ENCODE measurements around the gene MXD1.

DNA sequence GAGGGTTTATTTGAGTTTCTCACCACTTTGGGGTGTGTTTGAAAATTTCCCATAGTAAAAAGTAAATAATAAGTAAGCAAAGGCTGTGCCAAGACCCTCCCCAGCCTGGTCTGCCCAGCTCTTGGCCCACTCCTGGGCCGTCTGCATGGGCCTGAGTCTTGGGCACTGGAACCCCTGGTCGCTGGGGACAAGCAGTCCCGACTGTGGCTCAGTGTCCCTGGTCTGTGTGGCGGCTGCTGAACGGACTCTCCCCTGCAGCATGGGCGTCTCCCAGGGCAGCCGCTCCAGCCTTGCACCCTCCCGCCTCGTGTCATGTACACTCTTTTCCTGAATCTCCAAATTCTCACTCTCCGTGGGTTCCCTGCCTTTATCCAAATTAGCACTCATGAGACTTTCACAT, 53.7 kb downstream of the MXD1 start:
- TF ChIP-seq EZH2 (IDR thresholded peaks at IDR 0.05; ENCODE audit: borderline replicate concordance, low read depth, low read length, severe bottlenecking) (no peak), POLR2A (IDR thresholded peaks at IDR 0.05; ENCODE audit: low read depth, low read length) (no peak), JUN (IDR thresholded peaks at IDR 0.05; ENCODE audit: borderline replicate concordance, insufficient read depth, insufficient read length, low read depth) (no peak), MYC (IDR thresholded peaks at IDR 0.05; ENCODE audit: low read depth, low read length) (no peak)
- TF ChIP-seq, protein P1, sequence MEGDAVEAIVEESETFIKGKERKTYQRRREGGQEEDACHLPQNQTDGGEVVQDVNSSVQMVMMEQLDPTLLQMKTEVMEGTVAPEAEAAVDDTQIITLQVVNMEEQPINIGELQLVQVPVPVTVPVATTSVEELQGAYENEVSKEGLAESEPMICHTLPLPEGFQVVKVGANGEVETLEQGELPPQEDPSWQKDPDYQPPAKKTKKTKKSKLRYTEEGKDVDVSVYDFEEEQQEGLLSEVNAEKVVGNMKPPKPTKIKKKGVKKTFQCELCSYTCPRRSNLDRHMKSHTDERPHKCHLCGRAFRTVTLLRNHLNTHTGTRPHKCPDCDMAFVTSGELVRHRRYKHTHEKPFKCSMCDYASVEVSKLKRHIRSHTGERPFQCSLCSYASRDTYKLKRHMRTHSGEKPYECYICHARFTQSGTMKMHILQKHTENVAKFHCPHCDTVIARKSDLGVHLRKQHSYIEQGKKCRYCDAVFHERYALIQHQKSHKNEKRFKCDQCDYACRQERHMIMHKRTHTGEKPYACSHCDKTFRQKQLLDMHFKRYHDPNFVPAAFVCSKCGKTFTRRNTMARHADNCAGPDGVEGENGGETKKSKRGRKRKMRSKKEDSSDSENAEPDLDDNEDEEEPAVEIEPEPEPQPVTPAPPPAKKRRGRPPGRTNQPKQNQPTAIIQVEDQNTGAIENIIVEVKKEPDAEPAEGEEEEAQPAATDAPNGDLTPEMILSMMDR (IDR thresholded peaks at IDR 0.05; ENCODE audit: extremely low read depth in 1 of 2, insufficient read depth in 1 of 2, low read depth in 1 of 2, low read length in 2 of 2): no peak
- TF ChIP-seq, protein P2, sequence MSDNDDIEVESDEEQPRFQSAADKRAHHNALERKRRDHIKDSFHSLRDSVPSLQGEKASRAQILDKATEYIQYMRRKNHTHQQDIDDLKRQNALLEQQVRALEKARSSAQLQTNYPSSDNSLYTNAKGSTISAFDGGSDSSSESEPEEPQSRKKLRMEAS (IDR thresholded peaks at IDR 0.05; ENCODE audit: insufficient read depth, insufficient read length): no peak

Data from endothelial cell of umbilical vein (primary cell).